NB4 (cell line): ENCODE measurements around the gene DAAM1.
A peak's percentile ranks its signal among the peaks of the same experiment; 100 is the strongest.

ENCODE experiments used
- DNase-seq: peaks from one replicate; pipeline ENCODE4 v3.0.0; 2010; ENCODE audit warnings: low read depth
- H3K4me3 ChIP-seq: one replicate; pipeline ENCODE4 v1.5.1; 2011; ENCODE audit warnings: mild to moderate bottlenecking, low read depth, low read length, moderate library complexity
- MYC ChIP-seq: IDR thresholded peaks from 2 replicates; pipeline ENCODE4 v1.6.1; 2011; ENCODE audit warnings: low read depth, low read length
- POLR2A ChIP-seq: IDR thresholded peaks from 2 replicates; pipeline ENCODE4 v1.6.1; 2011; ENCODE audit warnings: mild to moderate bottlenecking; ENCODE audit not compliant: insufficient read length; ENCODE audit errors: extremely low read depth
- TF ChIP-seq, protein P1 (sequence below): IDR thresholded peaks from 2 replicates; pipeline ENCODE4 v1.6.1; 2011; ENCODE audit warnings: low read depth, low read length
- TF ChIP-seq, protein P2 (sequence below): IDR thresholded peaks from one replicate; pipeline ENCODE4 v1.5.1; 2012; ENCODE audit warnings: low read depth, low read length

The DAAM1 gene

DNA sequence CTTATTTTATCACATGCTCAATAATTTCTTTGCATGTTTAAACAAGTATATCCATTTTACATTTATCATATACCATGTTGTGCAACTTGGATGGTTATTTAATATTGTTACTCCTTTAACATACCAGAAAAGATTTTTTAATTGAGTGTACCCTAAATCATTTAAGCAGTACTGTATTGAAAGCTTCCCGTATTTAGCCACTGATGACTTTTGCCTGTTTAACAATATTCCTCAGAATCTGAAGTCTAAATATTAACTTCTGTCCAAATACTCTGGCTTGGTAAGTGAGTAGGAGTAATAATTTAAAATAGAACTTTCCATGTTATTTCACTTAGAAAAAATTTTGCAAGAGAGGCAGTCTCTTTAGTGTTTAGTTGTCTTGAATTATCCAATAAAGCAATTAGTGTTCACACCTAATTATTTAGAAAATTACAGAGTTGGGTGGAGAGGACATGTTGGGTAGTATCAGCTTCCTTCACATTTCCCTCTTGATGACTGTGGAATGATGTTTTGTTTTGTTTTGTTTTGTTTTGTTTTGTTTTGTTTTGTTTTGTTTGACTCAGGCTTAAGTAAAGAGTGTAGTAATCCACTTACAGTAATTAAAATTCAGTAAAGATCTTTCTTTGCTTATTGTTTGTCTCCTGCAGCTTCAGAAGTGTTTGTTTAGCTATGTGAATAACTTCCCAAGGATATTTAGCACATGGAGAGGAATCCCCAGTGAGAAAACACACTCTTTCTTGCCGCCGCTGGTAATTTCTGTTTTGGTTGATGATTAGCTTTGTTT lies 59.5 kb downstream of the DAAM1 start:
- TF ChIP-seq POLR2A, result no peak
- TF ChIP-seq, protein P1, sequence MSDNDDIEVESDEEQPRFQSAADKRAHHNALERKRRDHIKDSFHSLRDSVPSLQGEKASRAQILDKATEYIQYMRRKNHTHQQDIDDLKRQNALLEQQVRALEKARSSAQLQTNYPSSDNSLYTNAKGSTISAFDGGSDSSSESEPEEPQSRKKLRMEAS, result no peak
- TF ChIP-seq, protein P2, sequence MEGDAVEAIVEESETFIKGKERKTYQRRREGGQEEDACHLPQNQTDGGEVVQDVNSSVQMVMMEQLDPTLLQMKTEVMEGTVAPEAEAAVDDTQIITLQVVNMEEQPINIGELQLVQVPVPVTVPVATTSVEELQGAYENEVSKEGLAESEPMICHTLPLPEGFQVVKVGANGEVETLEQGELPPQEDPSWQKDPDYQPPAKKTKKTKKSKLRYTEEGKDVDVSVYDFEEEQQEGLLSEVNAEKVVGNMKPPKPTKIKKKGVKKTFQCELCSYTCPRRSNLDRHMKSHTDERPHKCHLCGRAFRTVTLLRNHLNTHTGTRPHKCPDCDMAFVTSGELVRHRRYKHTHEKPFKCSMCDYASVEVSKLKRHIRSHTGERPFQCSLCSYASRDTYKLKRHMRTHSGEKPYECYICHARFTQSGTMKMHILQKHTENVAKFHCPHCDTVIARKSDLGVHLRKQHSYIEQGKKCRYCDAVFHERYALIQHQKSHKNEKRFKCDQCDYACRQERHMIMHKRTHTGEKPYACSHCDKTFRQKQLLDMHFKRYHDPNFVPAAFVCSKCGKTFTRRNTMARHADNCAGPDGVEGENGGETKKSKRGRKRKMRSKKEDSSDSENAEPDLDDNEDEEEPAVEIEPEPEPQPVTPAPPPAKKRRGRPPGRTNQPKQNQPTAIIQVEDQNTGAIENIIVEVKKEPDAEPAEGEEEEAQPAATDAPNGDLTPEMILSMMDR, result no peak
- no peak for TF ChIP-seq MYC
- no peak for DNase-seq
- no peak overlapping the region for H3K4me3 ChIP-seq

DNA sequence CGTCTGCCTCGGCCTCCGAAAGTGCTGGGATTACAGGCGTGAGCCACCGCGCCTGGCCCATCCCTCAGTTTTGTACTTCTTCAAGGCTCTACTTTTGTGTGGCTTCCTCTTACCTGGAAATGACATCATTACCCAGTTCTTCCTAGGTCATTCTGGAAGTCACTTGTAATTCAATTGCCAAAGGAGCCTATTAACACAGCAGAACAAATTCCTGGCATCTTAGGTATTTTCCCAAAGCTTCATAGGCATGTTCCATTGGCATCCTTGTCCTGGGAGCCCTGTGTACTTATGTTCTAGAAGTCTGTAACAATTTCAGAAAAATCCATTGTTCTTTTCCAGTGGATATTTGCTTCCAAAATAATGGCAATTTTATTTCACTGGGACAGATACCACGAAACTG lies 60.6 kb downstream of the DAAM1 start:
- no peak overlapping the region for H3K4me3 ChIP-seq
- DNase-seq, result no peak
- no peak for TF ChIP-seq POLR2A
- TF ChIP-seq, protein P2, result no peak
- TF ChIP-seq, protein P1, result no peak
- no peak for TF ChIP-seq MYC

DNA sequence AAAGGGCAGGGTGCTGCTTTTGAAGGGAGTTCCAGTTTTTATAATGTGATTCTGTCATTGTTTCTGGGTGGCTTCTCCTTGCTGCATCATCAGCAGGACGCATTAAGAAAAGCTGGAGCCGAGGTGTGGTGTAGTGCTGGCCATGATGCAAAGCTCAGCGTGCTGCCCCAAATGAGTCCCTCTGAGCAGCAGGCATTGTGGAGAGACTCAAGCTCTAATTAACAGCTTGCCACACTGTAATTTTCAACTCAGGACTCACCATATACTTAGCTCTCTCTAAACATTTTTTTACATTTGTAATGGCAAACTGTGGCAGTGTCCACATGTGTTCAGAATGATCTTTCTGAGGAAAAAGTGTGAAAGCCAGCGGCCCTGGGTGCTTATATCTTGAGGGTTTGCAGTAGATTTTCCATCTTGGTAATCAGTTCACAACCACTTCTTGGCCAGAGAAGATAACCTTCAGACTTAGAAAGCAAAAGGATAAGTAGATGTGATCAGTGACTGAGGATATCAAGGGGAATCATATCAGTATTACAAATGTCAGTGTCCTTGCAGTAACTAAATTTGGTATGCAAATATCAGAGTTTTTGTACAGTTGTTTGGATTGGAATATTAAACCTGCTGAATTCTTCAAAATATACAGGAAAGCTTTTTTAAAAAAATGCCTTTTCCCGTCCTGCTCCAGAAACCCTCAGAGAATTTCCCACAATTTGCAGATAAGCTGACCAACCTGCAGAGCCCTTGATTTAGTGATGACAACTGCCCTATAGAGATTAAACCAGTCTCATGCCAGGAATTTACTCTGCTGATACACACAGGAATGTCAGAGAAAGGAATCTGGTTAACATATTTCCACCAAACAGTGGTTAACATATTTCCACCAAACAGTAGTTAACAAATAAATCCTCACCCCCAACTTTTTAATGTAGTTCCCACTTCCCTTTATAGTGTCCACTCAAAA lies 63.6 kb downstream of the DAAM1 start:
- TF ChIP-seq, protein P1, result no peak
- H3K4me3 ChIP-seq, result no peak overlapping the region
- DNase-seq, result no peak

DNA sequence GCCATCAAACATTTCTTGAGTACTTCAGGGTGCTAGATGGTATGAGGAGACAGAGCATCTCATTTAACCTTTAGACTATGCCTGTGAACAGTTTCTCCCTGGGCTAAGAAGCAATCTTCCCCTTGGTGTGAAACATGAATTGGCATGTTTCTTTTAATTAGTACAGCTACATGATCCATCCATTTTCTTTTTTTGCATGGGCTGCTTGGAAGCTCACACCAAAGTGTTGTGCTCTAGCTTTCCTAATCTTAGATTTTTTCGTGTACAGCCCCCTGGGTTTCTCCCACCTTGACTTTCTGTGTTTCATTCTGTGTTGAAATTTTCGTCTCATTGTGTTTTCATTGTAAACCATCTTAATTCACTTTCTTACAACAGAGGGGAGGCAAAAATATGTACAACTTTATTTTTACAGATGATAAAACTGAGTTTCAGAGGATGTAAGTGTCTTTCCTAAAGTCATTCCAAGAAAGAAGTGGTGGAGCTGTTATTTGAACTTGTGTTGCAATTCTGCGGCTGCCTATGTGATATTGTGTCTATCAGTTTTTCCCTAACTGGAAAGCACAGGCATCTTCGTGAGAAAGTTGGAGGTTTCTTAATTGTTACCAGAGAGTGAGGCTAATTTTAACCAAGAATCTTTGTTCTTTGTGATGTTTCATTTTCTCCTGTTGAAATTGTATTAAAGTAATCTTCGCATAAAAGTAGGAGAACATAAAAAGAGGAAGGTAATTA lies 64.5 kb downstream of the DAAM1 start:
- H3K4me3 ChIP-seq, result no peak overlapping the region

DNA sequence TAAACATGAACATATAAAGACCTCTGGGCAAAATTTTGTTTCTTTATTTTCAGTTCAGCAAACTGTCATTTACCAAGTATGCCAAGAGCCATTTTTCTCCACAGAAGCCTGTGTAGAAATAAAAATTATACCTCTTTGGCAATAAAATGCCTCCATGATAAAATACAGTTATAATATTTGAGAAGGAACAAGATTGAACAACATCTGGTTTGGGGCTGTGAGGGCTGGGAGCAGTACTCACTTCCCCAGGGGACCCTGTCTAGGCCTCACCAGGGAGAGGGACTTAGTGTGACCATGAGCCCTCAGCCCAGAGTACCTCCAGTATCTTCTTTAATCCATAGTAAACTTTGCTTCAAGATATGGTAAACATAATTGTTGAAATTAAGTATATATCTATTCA lies 65.1 kb downstream of the DAAM1 start:
- TF ChIP-seq, protein P1, result no peak
- TF ChIP-seq MYC (no peak), POLR2A (no peak)
- TF ChIP-seq, protein P2, result no peak
- peak; percentile 31 for DNase-seq
- H3K4me3 ChIP-seq, result no peak overlapping the region

More for the DNA sequence above, 64.5 kb downstream of the DAAM1 start:
- TF ChIP-seq MYC (no peak), POLR2A (no peak)
- TF ChIP-seq, protein P2, result no peak
- TF ChIP-seq, protein P1, result no peak
- DNase-seq, result no peak
